ENCODE data around the gene ARF6. TPM values are rescaled to one million over a fixed set of nuclear protein-coding genes. Genes with fewer than 3 reads are reported as not detected.

Gene ARF6
- total and polyA plus RNA-seq, 9 donors, result 16.0 to 48.9 (median 36.0) TPM

DNA sequence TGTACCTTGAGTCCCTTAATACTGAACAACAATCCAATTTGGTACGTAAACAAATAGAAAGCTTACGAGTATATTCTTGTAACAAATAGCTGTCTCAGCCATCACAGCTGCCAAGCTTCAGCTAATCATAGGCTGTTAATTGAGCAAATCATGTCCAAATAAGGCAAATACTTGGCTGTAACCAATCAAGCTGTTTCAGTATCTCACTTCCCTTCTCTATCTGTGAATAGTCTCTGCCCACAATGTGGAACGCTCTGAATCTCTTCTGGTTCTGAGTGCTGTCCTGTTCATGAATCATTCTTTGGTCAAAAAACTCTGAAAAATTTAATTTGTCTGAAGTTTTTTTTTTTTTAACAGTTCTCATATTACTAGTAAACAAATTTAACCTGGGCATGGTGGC, 34.5 kb upstream of the ARF6 start:
- H3K4me1 ChIP-seq (ENCODE audit: control insufficient read depth, insufficient read depth, low read length), result peaks cover 7% of the 10 kb centered on the region
- H3K36me3 ChIP-seq (ENCODE audit: control insufficient read depth, insufficient read depth, low read length), result no peaks in the 10 kb centered on the region
- H3K9me3 ChIP-seq (replicated peaks; ENCODE audit: control insufficient read depth, low read depth, low read length), result no peaks in the 10 kb centered on the region
- 100% methylated on average over 2 of the region's 3 CpGs for WGBS (ENCODE audit: insufficient coverage)
- no peak overlapping the region for H3K4me3 ChIP-seq (ENCODE audit: low read length)
- DNase-seq, result no peak
- no peaks in the 10 kb centered on the region for H3K27me3 ChIP-seq (ENCODE audit: control insufficient read depth, insufficient read depth, low read length)
- peak overlapping the region; percentile 16 for H3K27ac ChIP-seq (ENCODE audit: low read length)

DNA sequence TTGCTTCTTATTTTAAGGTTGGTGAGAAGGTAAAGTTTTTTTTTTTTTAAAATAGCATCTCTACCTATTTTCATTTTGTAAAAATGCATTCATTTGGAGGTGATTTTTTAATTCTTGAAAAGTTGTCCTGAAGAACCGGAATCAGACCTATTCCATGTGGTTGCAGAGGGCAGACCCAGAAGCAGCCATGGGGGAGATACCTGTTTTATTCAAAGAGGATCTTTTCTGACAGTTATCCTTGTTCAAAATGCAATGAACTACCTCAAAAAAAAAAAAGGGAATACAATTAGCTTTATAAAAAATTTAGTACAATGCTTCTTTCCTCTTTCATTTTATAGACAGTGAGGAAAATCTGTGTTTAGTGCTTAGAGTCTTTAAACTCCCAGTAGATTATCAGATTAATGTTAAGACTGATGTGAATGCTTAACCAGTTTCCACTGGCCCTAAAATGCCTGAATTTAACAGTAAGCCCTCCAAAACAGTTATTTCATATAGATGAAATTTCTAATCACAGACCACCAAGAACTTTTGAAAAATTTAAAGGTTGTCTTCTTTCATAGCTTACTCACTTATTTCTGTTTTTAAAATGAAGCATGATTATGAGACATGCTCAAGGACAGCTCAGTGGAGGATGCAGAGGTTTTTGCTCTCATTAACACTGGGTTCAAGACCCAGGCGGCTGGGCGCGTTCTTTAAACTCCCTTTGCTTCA, 31.7 kb upstream of the ARF6 start:
- Histone ChIP-seq H3K4me3 (ENCODE audit: low read length) (peak overlapping the region; percentile 65), H3K4me1 (ENCODE audit: control insufficient read depth, insufficient read depth, low read length) (peaks cover 9% of the 10 kb centered on the region), H3K9me3 (replicated peaks; ENCODE audit: control insufficient read depth, low read depth, low read length) (no peaks in the 10 kb centered on the region), H3K27me3 (ENCODE audit: control insufficient read depth, insufficient read depth, low read length) (no peaks in the 10 kb centered on the region), H3K36me3 (ENCODE audit: control insufficient read depth, insufficient read depth, low read length) (no peaks in the 10 kb centered on the region), H3K27ac (ENCODE audit: low read length) (peak overlapping the region; percentile 99)
- no peak for DNase-seq
- WGBS (ENCODE audit: insufficient coverage), result 0% methylated on average over 3 of the region's 4 CpGs

DNA sequence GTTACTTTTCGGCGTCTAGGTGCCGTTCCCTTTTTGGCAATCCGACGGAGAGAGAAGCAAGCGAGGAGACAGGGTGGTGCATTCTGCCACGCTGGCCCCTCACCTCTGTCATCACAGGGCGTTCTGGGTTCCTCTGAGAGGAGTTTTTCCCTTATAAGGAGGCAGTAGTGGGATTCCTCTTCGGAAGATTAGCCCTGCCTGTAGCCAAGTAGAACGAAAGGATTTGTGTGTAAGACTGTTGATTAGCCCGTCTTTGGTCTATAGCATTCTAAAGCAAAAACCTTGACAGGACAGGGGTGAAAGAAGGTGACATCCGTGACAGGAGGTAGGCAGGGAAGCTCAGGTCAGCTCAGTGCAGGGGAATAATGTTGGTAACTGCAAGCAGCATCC, 31.2 kb upstream of the ARF6 start:
- Histone ChIP-seq H3K27me3 (ENCODE audit: control insufficient read depth, insufficient read depth, low read length) (no peaks in the 10 kb centered on the region), H3K4me3 (ENCODE audit: low read length) (peak overlapping the region; percentile 65), H3K27ac (ENCODE audit: low read length) (peak overlapping the region; percentile 99), H3K4me1 (ENCODE audit: control insufficient read depth, insufficient read depth, low read length) (peaks cover 9% of the 10 kb centered on the region), H3K36me3 (ENCODE audit: control insufficient read depth, insufficient read depth, low read length) (no peaks in the 10 kb centered on the region), H3K9me3 (replicated peaks; ENCODE audit: control insufficient read depth, low read depth, low read length) (no peaks in the 10 kb centered on the region)
- peak; percentile 91 for DNase-seq
- WGBS (ENCODE audit: insufficient coverage), result 0% methylated on average over 8 of the region's 12 CpGs

- Histone ChIP-seq H3K27me3 (ENCODE audit: control insufficient read depth, insufficient read depth, low read length) (no peaks in the 10 kb centered on the region), H3K4me3 (ENCODE audit: low read length) (peak overlapping the region; percentile 65), H3K4me1 (ENCODE audit: control insufficient read depth, insufficient read depth, low read length) (peaks cover 11% of the 10 kb centered on the region), H3K27ac (ENCODE audit: low read length) (peak overlapping the region; percentile 99), H3K9me3 (replicated peaks; ENCODE audit: control insufficient read depth, low read depth, low read length) (no peaks in the 10 kb centered on the region), H3K36me3 (ENCODE audit: control insufficient read depth, insufficient read depth, low read length) (no peaks in the 10 kb centered on the region)
- WGBS (ENCODE audit: insufficient coverage), result 0% methylated on average over 14 of the region's 30 CpGs
- DNase-seq, result peak; percentile 95
Measured at GRCh38 chr14:49862089-49862673, 30.7 kb upstream of the ARF6 start.

DNA sequence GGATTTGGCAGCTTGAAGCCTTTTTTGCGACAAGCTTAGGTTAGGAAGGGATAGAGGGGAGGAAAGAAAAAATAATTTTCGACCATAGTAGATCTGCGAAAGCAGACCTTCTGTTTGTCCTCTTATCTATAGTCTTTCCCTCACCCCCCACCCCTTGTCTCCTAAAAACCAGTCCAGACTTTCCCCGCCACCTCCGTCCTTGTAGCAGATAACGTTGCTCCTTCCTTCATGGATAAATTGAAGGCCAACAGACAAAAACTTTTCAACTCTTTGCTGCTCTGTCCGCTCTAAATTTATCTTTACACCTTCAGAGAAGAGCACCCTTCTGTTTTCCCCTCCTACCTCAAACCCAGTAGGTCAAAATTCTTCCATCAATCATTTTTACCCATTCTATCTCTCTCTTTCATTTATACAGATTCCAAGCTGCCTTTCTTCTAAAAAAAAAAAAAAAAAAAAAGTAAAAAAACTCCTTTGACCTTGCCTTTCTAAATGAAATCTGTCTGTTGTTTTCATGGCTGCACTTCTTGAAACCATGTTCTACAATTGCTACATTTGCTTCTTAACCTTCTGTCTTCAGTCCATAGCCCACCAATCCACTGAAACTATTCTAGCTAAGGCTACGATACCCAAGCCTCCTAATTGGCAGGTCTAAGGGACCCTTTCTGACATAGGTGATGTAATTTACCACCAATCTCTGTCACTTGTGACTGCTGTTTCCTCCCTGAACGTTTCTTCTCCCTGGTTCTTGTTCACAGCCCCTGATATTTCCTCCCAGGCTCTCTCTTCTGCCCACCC, 29.2 kb upstream of the ARF6 start:
- Histone ChIP-seq H3K27me3 (ENCODE audit: control insufficient read depth, insufficient read depth, low read length) (no peaks in the 10 kb centered on the region), H3K27ac (ENCODE audit: low read length) (peak overlapping the region; percentile 99), H3K4me3 (ENCODE audit: low read length) (peak overlapping the region; percentile 55), H3K36me3 (ENCODE audit: control insufficient read depth, insufficient read depth, low read length) (no peaks in the 10 kb centered on the region), H3K4me1 (ENCODE audit: control insufficient read depth, insufficient read depth, low read length) (peaks cover 14% of the 10 kb centered on the region), H3K9me3 (replicated peaks; ENCODE audit: control insufficient read depth, low read depth, low read length) (no peaks in the 10 kb centered on the region)
- no peak for DNase-seq
- 3% methylated on average over 5 of the region's 9 CpGs for WGBS (ENCODE audit: insufficient coverage)

DNA sequence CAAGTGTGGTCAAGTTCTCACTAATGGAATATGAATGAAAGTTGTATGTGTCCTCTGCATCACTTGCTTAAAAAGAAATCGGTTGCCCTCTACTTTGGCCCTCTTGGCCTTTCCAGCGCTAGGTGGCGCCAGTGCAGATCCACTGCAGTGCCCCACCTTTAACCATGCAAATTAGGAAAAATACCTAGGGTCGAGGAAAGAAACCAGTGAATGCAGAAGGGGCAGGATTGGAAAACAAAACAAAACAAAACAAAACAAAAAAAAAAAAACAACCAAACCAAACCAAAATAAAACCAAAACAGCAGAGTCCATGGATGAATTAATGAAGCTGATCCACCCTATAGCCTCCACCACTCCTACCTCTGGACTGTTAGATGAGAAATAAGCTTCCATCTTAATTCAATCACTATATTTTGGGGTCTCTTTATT, 27.4 kb upstream of the ARF6 start:
- no peaks in the 10 kb centered on the region for H3K36me3 ChIP-seq (ENCODE audit: control insufficient read depth, insufficient read depth, low read length)
- peaks cover 14% of the 10 kb centered on the region for H3K4me1 ChIP-seq (ENCODE audit: control insufficient read depth, insufficient read depth, low read length)
- no peaks in the 10 kb centered on the region for H3K27me3 ChIP-seq (ENCODE audit: control insufficient read depth, insufficient read depth, low read length)
- WGBS (ENCODE audit: insufficient coverage), result 0% methylated on average over 1 of the region's 4 CpGs
- H3K9me3 ChIP-seq (replicated peaks; ENCODE audit: control insufficient read depth, low read depth, low read length), result no peaks in the 10 kb centered on the region
- H3K4me3 ChIP-seq (ENCODE audit: low read length), result no peak overlapping the region
- H3K27ac ChIP-seq (ENCODE audit: low read length), result no peak overlapping the region
- peak; percentile 79 for DNase-seq

GRCh38 chr14:49867831-49868719, 24.8 kb upstream of the ARF6 start:
- Histone ChIP-seq H3K4me3 (ENCODE audit: low read length) (peak overlapping the region; percentile 71), H3K36me3 (ENCODE audit: control insufficient read depth, insufficient read depth, low read length) (no peaks in the 10 kb centered on the region), H3K27ac (ENCODE audit: low read length) (peak overlapping the region; percentile 95), H3K4me1 (ENCODE audit: control insufficient read depth, insufficient read depth, low read length) (peaks cover 14% of the 10 kb centered on the region), H3K9me3 (replicated peaks; ENCODE audit: control insufficient read depth, low read depth, low read length) (no peaks in the 10 kb centered on the region), H3K27me3 (ENCODE audit: control insufficient read depth, insufficient read depth, low read length) (no peaks in the 10 kb centered on the region)
- WGBS (ENCODE audit: insufficient coverage), result under 1% methylated on average over 43 of the region's 57 CpGs
- peak; percentile 95 for DNase-seq

DNA sequence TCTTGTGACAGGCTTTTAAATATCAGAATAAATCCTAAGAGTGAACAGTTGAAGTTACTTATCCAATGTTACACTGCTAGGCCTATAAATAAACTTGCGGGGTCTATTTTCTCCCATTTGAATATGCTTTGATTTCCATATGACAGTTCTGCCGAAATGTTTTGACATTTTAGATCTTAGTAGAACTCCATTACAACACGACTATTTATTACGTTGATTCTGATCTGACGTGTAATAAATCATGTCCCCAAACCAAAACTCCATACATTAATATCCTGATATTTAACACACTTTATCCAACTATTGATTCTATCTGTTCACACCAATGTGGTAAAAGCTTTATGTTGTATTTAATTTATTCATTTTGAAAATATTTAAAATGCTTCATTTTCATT, 24.2 kb upstream of the ARF6 start:
- DNase-seq, result no peak
- Histone ChIP-seq H3K4me3 (ENCODE audit: low read length) (peak overlapping the region; percentile 68), H3K36me3 (ENCODE audit: control insufficient read depth, insufficient read depth, low read length) (no peaks in the 10 kb centered on the region), H3K27me3 (ENCODE audit: control insufficient read depth, insufficient read depth, low read length) (no peaks in the 10 kb centered on the region), H3K4me1 (ENCODE audit: control insufficient read depth, insufficient read depth, low read length) (peaks cover 10% of the 10 kb centered on the region), H3K9me3 (replicated peaks; ENCODE audit: control insufficient read depth, low read depth, low read length) (no peaks in the 10 kb centered on the region), H3K27ac (ENCODE audit: low read length) (peak overlapping the region; percentile 89)
- 100% methylated on average over 1 of the region's 5 CpGs for WGBS (ENCODE audit: insufficient coverage)

- WGBS (ENCODE audit: insufficient coverage), result no CpG with 5 or more reads among the region's 6 CpGs
Measured at GRCh38 chr14:49870908-49871307, 22.0 kb upstream of the ARF6 start.

More at GRCh38 chr14:49870908-49871307, 22.0 kb upstream of the ARF6 start:
- no peaks in the 10 kb centered on the region for H3K36me3 ChIP-seq (ENCODE audit: control insufficient read depth, insufficient read depth, low read length)
- no peak overlapping the region for H3K4me3 ChIP-seq (ENCODE audit: low read length)
- H3K4me1 ChIP-seq (ENCODE audit: control insufficient read depth, insufficient read depth, low read length), result peaks cover 8% of the 10 kb centered on the region
- no peaks in the 10 kb centered on the region for H3K27me3 ChIP-seq (ENCODE audit: control insufficient read depth, insufficient read depth, low read length)
- H3K9me3 ChIP-seq (replicated peaks; ENCODE audit: control insufficient read depth, low read depth, low read length), result no peaks in the 10 kb centered on the region
- no peak for DNase-seq
- H3K27ac ChIP-seq (ENCODE audit: low read length), result no peak overlapping the region
